Lung microvascular endothelial cell (primary cell): ENCODE data around the gene ARSB. TPM values are rescaled to one million over a fixed set of nuclear protein-coding genes. Genes with fewer than 3 reads are reported as not detected.

ENCODE experiments used
- DNase-seq, 2 donors: peaks; one replicate each; pipeline versions ENCODE4 v3.0.0 to v3.0.0-alpha.2; 2010; ENCODE audit warnings: low read depth in 2 of 2
- total RNA-seq: library from RNA; depleted of rRNA; stranded (reverse); fragments of >200 nt; gene quantifications from 2 replicates; pipeline ENCODE4 v1.2.1, GENCODE V29; 2014

ARSB gene
- total RNA-seq, 1 donor from 2014 or later, result 11.7 TPM

- peak in 1 of 2 donors; percentile 67 for DNase-seq
Observed at GRCh38 chr5:78806544-78806943, 178.6 kb downstream of the ARSB start.

GRCh38 chr5:78805474-78806124 is 179.5 kb downstream of the ARSB start:
- DNase-seq, result no peak

- DNase-seq, result no peak
Observed at GRCh38 chr5:78804995-78805394, 180.1 kb downstream of the ARSB start.

- no peak for DNase-seq
Observed at GRCh38 chr5:78803941-78804340, 181.2 kb downstream of the ARSB start.

GRCh38 chr5:78803353-78803752 is 181.8 kb downstream of the ARSB start:
- no peak for DNase-seq

- no peak for DNase-seq
Observed at GRCh38 chr5:78801413-78801812, 183.7 kb downstream of the ARSB start.

GRCh38 chr5:78799266-78800017 is 185.7 kb downstream of the ARSB start:
- peak in 1 of 2 donors; percentile 53 for DNase-seq

GRCh38 chr5:78798673-78799029 is 186.5 kb downstream of the ARSB start:
- no peak for DNase-seq

GRCh38 chr5:78797936-78798672 is 187.0 kb downstream of the ARSB start:
- DNase-seq, result no peak

GRCh38 chr5:78795757-78796156 is 189.4 kb downstream of the ARSB start:
- DNase-seq, result peak; percentile 23 to 33

- DNase-seq, result no peak
Observed at GRCh38 chr5:78794693-78795215, 190.4 kb downstream of the ARSB start.

- DNase-seq, result no peak
Observed at GRCh38 chr5:78793907-78794662, 191.0 kb downstream of the ARSB start.

- DNase-seq, result no peak
Observed at GRCh38 chr5:78792345-78793055, 192.6 kb downstream of the ARSB start.

GRCh38 chr5:78791501-78792100 is 193.5 kb downstream of the ARSB start:
- no peak for DNase-seq

- peak; percentile 55 to 77 for DNase-seq
Observed at GRCh38 chr5:78787783-78788182, 197.3 kb downstream of the ARSB start.

- DNase-seq, result no peak
Observed at GRCh38 chr5:78785454-78785853, 199.7 kb downstream of the ARSB start.

- DNase-seq, result no peak
Observed at GRCh38 chr5:78783434-78784130, 201.5 kb downstream of the ARSB start.

GRCh38 chr5:78782728-78783127 is 202.4 kb downstream of the ARSB start:
- DNase-seq, result no peak

GRCh38 chr5:78781611-78782286 is 203.4 kb downstream of the ARSB start:
- DNase-seq, result no peak
